Suprapubic skin (tissue), 3 donors: ENCODE data around the gene PRKCZ.

Source experiments
- POLR2A ChIP-seq, 2 donors: fragments of 450-650 bp; IDR thresholded peaks; one replicate each; pipeline ENCODE4 v1.6.1; 2017; ENCODE audit warnings: antibody characterized with exemption in 2 of 2, mild to moderate bottlenecking in 2 of 2, moderate library complexity in 2 of 2
- TF ChIP-seq, protein P1 (sequence below), 2 donors: fragments of 200-600 bp in 1 of 2; fragments of 450-650 bp in 1 of 2; sonication (generic) in 1 of 2; IDR thresholded peaks; one replicate each; pipeline ENCODE4 v1.5.1; 2016 to 2019; ENCODE audit warnings: antibody characterized with exemption in 2 of 2, mild to moderate bottlenecking in 1 of 2, moderate library complexity in 1 of 2

GRCh38 chr1:2037314-2037979 lies 12.8 kb upstream of the PRKCZ start:
- TF ChIP-seq, protein P1, sequence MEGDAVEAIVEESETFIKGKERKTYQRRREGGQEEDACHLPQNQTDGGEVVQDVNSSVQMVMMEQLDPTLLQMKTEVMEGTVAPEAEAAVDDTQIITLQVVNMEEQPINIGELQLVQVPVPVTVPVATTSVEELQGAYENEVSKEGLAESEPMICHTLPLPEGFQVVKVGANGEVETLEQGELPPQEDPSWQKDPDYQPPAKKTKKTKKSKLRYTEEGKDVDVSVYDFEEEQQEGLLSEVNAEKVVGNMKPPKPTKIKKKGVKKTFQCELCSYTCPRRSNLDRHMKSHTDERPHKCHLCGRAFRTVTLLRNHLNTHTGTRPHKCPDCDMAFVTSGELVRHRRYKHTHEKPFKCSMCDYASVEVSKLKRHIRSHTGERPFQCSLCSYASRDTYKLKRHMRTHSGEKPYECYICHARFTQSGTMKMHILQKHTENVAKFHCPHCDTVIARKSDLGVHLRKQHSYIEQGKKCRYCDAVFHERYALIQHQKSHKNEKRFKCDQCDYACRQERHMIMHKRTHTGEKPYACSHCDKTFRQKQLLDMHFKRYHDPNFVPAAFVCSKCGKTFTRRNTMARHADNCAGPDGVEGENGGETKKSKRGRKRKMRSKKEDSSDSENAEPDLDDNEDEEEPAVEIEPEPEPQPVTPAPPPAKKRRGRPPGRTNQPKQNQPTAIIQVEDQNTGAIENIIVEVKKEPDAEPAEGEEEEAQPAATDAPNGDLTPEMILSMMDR (IDR thresholded peaks at IDR 0.05): no peak
- TF ChIP-seq POLR2A (IDR thresholded peaks at IDR 0.05): no peak
